HG03039 (cell line): ENCODE results near the gene MED15.
"Not testable (repeated sequence)": the region's sequence is repeated elsewhere in the genome, so short reads cannot be mapped to it uniquely, and the experiment has no call there.

Experiments used
- ATAC-seq: cut with Tn5 transposase; IDR thresholded peaks from one replicate; pipeline ENCODE4 v1.9.1; 2021; ENCODE audit warnings: mild to moderate bottlenecking, moderate library complexity; ENCODE audit not compliant: unreplicated experiment

Gene MED15

DNA sequence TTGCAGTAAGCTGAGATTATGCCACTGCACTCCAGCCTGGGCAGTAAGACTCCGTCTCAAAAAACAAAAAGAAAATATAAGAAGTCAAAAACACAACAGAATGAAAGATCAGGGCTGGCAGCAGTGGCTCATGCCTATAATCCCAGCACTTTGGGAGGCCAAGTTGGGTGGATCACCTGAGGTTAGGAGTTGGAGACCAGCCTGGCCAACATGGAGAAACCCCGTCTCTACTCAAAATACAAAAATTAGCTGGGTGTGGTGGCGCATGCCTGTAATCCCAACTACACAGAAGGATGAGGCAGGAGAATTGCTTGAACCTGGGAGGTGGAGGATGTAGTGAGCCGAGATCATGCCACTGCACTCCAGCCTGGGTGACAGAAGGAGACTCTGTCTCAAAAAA lies 87.1 kb downstream of the MED15 start:
- ATAC-seq: not testable (repeated sequence)

DNA sequence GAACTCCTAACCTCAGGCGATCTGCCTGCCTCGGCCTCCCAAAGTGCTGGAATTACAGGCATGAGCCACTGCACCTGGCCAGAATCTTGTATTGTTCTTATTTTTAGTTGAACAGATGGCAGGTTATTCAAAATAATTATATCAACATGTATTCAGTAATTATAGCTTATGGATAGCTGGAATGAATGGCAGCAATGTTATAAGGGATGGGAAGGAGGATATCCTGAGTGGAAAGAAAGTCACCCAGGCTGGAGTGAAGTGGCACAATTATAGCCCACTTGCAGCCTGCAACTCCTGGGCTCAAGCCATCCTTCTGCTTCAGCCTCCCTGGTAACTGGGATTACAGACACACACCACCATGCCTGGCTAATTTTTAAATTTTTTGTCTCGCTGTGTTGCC lies 88.1 kb downstream of the MED15 start:
- ATAC-seq: no peak

DNA sequence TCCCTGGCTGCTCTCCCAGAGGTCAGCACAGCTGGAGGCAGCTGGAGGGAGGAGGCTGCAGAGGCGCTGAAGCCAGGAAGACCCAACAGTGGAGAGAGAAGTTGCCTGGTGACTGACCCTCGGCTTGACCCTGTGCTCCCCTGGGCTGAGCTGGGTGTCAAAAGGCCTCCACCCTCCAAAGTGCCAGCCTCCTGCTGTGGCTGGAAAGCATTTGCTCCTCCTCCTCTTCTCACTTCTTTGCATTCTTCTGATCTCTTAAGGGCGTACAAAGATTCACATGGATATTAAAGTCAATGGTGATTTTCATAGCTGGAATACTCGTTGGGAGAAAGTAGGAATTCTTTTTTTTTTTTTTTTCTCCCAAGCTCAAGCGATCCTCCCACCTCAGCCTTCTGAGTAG lies 91.7 kb downstream of the MED15 start:
- no peak for ATAC-seq

DNA sequence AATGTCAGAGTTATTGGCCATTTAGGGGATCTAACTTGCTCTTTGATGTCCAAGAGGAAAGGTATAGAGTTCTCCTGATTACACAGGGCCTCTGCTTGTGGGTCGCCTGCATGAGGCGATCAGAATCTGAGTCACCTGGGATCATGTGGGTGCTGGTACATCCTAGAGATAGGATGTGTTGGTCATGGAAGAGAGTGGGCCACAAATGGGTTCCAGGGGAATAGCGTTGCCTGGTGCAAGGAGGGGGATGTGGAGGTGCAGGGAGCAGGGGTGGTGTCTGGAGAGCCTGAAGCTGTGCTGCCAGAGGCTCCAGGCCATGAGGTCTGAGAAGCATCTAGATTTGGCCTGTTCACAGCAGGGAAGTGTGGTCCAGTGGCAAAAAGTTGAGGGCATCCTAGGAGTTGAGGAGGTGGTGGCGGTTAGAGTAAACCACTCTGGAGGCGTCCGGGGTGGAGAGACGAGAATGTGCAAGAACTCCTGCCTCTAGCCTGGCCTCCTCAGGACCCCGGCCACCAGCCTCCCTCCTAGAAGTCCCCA lies 92.8 kb downstream of the MED15 start:
- no peak for ATAC-seq

DNA sequence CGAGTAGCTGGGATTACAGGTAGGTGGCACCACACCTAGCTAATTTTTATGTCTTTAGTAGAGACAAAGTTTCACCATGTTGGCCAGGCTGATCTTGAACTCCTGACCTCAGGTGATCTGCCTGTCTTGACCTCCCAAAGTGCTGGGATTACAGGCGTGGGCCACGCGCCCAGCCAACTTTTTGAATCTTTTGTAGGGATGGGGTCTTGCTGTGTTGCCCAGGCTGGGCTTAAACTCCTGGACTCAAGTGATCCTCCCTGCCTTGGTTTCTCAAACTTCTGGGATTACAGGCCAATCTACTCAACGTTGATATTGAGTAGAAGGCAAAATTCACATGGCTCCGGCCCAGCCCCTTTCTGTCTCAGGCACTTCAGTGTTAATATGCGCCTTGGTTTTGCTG lies 93.9 kb downstream of the MED15 start:
- no peak for ATAC-seq

DNA sequence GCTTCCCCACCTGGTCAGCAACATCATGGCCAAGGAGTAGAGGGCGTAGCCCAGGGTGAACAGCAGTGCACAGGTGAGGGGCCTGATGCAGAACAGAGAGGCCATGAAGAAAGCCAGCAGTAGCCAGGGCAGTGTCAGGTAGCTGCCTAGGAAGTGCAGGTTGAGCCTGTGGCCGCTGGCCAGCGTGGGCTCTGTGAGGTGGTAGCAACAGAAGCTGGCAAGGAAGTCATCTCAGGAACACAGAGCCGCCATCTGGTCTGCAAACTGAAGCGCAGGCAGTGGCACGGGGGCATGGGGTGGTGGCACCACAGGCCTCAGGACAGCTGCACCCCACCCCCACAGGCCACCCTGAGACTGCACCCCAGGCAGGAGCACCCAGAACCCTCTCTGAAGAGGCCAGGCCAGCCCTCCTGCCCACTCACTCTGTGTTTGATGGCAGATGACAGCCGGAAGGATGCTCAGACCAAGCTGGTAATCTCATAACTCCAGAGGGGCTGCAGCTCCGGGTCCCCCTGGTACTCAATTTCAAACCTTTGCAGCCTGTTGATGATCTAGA lies 95.3 kb downstream of the MED15 start:
- no peak for ATAC-seq

DNA sequence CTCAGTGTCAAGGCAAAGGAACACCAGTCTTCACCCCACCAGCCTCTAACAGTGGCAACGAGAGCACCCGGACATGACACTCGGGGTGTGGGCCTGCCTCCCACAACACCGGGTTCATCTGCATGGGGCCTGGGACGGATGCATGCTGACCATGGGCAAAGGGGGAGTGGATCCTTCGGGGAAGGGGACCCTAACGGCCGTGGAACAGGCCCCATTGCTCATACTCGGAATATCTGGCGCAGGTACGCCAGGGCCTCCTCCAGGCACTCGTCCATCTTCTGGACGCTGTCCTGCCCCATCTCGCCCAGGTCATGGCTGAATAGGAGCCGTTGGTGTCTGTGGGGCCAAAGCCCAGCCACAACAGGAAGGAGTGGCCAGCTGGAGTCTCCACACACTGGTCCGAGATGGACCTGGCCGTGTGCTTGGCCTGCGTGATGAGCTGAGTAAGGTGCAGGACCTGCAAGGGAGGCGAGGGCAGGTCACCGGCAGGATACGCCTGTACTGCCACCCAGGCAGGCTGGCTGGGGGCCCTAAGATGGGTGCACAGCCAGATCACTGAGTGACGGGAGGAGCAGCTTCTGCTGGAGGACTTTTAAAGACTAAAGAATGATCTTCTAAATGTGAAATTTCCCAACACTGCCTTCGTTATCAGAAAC lies 96.8 kb downstream of the MED15 start:
- ATAC-seq: no peak

DNA sequence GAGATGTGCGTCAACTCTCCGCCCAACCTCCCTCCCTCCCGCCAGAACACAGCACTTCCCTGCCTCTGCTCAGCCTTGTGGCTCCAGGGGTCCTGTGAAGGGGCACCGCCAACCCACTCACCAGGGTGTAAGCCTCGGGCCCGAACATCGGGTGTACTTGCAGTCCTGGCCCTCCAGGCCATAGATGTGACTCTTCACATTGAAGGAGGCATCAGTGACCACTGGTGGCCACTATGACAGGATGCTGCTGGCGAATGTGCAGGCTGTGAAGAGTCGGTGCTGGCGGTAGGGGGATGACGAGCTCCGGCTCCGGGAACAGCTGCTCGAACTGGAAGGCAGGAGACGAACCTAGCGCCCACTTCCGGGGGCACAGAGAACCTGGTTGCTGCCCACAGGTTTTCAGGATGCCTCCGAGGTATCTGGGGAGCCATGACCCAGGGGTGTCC lies 97.4 kb downstream of the MED15 start:
- ATAC-seq: no peak

DNA sequence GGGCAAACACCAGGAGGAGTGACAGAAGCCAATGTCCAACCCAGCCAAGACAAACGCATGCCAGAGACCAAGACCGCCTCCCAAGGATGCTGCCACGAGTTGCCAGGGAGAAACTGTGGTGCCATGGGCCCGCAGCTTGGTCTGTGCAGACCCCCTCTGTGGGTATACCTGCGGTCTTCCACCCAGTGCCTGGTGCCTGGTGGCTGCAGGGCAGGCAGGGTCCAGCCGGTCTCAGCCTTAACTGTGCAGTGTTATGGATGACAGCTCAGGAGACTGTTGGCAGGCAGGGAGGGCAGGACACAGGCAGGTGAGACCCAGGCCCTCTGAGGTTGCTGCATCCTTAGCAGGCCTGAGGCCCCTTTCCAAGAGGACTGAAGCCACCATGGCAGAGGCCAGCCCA lies 97.9 kb downstream of the MED15 start:
- no peak for ATAC-seq

DNA sequence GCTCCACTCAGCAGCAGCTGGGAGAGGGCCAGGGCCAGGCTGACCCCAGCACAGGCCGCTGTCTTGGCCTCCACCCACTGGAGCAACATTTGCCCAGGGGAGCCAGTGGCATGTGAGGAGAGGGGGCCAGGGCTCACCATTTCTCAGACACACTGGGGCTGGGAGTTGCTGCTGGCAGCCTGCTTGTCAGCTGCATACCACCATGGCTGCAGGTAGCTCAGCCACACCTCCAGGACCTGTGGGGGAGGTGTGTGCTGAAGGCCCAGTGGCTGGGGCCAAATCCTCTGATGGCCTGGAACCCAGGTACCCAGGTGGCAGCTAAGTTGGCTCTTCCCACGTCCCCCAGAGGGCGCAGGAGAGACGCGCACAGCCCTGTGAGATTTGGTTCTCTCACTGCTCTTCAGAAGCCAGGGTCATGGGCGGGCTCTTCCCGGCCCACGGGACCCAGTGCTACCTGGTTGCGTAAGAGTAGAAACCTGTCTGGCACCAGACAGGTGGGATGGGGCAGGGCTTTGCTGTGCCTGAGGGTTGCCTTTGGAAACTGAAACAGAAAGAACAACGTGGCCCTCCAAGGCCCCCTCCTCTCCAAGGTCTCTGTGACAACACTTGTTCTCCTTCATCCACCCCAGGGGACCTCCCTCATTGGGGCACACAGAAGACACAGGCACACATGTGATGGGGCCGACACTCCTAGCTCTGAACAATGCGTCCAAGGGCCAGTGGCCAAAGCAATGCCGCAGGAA lies 98.8 kb downstream of the MED15 start:
- ATAC-seq: no peak

DNA sequence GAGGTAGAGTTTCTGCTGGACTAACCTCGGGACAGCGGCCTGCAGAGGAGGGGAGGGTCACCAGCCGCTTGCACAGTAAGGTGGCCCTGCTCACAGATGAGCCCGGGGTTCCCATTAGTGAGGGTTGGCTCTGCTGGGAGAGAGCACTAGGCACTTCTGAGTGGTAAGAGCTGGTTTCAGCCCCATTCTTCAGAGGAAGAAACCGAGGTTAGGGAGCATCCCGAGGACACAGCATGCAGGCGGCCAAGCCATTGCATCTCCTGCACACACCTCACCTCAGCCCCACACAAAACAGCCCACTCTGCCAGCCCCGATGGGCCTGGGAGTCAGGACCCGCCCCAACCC lies 99.3 kb downstream of the MED15 start:
- ATAC-seq: no peak

DNA sequence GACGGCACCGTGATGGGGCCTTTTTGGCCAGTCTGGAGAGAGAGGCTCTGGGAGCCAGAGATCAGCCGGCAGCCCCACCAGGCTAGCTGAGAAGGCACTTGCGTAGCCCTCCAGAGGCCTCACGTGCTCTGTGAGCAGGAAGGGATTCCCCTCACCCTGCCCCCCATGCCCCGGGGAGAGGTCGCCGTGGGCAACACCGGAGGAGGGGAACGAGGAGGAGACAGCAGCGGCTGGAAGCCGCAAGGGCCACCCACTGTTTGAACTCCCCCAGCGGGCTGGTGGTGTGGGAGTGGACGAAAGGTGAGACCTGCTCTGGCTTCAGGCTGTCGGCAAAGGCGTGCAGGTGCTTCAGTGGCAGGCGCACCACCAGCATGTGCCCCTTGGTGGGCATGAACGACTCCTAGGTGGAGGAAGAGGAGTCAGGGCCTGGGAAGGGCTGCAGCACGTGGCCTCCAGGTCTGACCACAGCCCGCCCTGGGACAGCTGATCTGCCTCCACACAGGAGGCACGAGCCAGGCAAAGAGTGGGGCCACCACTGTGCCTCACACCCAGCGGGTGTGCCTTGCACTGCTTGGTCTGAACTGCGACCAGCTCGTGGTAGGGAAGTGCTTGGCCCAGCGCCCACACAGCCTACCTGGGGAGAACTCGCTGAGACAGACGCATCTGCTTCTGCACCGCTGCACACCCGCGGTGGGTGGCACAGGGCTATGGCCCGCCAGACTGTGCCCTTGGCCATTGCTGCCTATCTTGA lies 99.9 kb downstream of the MED15 start:
- no peak for ATAC-seq

DNA sequence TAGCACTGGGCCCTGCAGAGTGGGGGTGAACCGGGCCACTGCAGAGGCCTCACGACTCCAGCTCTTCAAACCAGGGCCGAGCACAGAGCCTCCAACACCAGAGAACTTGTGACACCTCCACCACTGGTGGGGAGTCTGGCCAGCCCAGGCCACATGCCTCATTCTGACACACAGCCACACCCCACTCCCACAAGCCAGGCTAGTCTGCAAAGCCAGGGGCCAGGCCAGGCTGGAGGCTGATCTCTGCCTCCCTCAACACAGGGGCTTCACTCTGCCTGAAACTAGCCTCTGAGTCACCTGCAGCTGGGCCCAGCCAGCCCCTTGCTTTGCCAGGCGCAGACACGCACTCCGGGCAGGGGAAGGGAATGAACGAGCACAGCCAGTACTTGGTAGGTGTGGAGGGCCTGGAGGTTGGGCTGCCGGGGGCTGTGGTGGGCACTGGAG lies 102.9 kb downstream of the MED15 start:
- ATAC-seq: no peak

DNA sequence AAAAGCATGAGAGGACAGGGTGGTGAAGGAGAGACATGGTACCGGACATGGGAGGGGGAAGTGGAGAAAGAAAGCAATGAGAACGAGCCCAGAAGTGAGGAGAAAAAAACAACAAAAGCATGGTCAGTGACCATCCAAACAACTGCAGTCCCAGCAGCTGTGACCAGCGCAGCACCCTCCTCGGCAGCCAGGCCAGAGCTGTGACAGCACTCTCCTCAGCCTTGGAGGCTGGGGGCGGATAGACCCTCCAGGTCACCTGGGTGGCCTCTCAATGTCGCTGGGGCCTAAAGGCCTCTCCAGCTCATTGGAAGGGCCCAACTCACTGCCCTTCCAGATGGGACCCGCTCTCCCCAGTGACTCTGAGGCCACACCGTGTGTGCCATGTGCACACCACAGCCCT lies 103.3 kb downstream of the MED15 start:
- no peak for ATAC-seq

DNA sequence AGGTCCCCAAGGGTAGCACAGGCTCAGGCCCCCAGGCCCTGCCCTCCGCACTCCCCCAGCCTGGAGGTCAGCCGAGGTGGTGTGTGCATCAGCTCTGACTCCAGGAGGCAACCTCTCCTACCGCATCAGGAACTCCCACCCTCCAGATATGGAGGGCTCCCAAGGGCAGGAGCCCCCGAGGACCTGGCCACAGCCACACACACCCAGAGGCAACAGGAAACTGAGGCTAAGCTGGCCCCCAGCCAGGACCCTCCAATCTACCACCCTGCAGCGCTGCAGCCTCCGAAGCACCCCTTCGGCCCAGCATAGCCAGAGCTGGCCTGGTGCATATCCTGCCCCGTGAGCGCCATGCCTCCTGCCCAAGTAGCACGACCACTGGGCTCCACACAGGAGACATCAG lies 104.0 kb downstream of the MED15 start:
- no peak for ATAC-seq

DNA sequence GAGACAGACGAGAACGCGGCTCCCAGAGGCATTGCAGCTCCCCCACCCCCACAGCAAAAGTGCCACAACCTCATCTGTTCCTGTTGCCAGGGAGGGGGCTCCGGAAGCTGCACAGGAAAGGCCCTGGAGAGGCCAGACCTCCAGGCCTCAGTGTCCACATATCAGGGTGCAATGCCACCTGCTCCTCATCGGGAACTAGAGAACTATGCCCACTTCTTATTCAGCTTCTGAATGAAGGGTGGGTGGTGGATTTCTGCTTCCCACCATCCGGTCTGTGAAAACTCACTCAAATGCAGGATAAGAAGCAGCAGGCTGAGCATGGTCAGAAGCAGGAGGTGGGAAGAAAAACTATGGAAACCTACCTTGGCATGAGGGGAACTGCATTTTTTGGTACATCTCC lies 105.9 kb downstream of the MED15 start:
- ATAC-seq: no peak

DNA sequence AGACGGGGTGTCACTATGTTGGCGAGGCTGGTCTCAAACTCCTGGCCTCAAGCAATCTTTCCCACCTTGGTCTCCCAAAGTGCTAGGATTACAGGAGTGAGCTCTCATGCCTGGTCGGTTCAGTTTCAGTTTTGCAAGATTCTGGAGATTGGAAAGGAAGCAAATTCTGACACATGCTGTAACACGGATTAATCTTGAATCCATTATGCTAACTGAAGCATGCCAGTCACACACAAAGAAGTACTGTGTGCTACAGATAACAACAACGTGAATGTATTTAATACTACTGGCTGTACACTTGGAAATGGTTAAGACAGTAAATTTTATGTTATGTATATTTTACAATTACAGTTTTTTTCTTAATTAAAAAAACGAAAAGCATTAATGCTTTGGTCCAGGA lies 107.6 kb downstream of the MED15 start:
- ATAC-seq: no peak

DNA sequence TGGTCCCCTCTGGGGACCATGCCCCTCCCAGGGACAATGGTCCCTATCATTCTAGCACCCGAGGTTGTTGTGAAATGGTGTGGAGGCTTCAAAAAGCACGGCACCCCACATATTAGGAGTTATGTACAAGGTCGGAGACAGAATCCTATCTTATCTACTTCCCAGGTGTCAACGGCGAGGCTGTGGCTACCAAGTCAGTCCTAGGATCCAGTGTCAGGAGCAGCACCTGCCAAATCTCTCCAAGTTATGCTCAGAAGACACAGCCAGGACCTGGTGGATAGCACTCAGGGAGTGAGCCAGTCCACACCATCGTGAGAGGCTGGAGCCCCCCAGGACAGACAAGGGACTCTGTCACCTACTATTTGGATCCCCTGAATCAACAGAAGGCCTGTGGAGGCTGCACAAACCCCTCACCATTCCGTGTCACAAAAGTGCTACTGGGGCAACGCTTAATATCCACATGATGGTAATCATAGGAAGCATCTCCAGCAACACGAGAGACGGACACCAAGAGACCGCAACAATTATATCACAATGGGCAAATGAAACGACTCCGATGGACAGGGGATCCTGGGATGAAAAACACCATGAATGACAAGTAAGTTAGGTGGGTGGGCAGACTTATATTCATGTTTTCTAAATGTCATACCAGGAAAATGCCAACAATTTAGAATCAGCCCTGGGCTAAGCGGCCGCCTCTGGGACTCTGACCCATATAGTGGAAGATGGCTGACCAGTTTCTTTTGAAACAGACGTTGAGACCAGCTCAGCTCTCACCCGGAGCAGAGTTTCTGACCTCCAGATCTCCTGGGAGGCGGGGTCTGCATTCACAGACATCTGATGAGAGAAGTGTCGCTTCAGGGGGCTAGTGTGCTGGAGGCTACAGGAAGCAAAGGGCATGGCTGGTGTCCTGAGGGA lies 108.4 kb downstream of the MED15 start:
- ATAC-seq: no peak

DNA sequence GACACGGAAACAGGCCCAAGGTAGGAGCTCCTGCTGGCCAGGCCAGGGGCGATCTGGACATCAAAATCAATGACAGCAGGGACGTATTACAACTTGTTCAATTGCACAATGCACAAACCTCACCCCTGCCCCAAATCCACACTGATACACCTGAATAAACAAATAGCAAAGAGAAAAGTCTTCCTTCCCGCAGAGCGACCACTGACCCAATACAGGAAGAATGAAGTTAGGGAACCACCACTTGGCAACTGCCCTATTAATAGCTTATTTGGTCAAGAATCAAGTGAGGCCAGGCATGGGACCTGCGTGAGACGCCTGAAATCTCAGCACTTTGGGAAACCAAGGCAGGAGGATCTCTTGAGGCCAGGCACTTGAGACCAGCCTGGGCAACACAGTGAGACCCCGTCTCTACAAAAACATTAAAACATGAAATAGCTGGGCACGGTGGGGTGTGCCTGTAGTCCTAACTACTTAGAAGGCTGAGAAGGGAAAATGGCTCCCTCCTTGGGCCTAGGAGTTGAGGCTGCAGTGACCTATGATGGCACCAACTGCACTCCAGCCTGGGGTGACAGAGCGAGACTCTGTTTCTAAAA lies 109.1 kb downstream of the MED15 start:
- no peak for ATAC-seq

DNA sequence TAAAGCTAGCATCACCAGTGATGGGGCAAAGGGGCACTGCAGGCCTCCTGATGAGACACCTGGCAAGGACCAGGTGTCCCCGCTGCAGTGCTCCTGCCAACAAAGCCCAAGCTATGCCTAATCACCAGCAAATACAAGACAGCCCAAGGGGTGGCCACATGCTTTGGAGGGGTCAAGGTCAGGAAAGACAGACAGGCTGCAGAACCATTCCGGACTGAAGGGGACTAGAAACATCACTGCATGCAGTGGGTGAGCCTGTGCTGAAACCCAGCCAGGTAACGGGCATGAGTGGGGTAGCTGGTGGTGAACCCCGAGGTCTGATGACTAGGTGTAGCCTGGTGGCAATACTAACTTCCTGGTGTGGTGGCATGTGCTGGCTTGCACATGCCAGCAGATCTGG lies 111.1 kb downstream of the MED15 start:
- ATAC-seq: no peak
